ENCODE measurements around the gene SLC1A2.

Gene SLC1A2

DNA sequence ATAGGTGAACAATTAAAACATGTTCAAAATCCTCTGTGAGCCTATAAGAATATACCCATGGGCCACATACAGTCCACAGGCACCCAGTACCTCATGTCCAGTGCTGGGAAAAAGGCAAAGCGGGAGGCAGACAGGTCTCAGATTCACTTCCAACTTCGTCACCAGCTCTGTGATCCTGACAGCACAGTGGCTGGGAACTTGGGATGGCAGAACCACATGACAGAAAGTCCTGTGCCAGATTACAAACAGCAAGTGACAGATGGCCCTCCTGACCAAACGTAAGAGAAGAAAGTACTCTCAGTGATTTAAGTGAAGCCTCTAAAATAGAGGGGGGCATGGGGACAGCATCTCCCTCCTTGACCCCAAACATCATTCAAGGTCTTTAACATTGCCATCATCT lies 5.8 kb downstream of the SLC1A2 start:
- no peak for DNase-seq (ENCODE audit: low spot score)

GRCh38 chr11:35412285-35412684 lies 7.1 kb downstream of the SLC1A2 start:
- DNase-seq (ENCODE audit: low spot score), result no peak

- DNase-seq (ENCODE audit: low spot score), result no peak
Measured at GRCh38 chr11:35407041-35407440, 12.3 kb downstream of the SLC1A2 start.

GRCh38 chr11:35404388-35404775 lies 15.0 kb downstream of the SLC1A2 start:
- DNase-seq (ENCODE audit: low spot score), result no peak

DNA sequence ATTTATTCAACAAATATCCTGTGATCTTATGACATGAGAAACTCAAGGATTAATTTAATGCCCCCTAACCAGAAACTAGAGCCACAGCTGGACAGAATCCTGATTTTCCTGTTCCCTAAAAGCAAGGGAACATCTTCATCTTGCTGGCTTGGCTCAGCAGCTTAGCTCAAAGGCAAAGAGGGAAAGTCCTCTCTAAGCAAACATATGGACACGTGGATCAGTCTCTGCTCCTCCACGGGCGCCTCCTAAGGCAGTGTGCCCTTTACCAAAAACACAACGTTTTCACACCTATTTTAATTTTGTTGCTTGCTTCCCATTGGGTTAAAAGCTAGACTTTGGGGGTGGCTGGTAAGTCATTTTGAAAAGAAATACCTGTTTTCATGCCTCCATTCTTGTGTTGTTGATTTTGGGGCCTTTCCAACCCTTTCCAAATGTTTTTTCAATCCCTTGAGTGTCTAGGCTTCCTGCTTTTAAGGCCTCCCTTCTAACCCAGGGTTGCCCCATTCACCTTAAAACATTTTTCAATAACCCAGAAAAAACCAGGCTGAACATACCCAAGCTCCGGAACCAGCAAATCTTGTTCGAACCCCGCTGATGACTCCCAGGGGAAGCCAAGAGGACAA lies 15.5 kb downstream of the SLC1A2 start:
- no peak for DNase-seq (ENCODE audit: low spot score)

DNA sequence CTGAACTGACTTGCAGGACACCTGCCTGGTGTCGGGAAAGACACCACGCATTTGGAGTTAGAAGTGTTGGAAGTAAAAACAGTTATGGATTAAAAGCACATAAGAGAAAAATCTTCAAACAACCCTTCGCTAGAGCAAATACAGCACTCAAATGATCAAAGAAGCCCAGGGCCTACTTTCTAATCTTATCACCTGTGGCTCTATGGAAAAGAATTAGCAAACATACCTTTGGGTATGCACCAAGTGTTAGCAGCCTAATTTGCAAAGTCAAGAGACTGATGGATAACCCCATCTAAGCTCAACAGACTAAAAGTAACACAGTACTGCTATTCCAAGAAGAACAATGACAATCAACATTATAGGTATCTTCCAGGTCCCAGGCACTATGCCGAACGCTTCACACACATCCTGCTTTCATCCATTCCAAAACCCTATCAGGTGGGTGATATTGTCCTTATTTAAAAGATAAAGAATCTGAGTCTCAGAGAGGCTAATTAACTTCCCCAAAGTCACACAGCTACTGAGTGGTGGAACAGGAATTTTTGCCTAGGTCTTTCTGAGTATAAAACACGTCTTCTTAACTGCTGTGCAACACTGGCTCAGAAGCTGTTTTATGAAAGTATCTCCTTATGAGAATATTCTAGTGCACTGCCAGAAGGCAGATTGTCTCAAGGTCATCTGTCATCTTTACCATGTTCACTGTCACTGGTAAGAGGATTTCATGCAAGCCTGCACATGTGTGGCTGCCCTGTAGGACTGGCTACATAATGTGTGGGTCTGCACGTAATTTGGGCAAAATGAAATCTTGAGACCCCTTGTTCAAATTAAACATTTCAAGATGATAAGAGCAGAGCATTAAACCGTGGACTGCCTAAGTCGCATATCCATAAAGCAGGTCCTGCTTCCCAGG lies 16.4 kb downstream of the SLC1A2 start:
- DNase-seq (ENCODE audit: low spot score), result no peak

DNA sequence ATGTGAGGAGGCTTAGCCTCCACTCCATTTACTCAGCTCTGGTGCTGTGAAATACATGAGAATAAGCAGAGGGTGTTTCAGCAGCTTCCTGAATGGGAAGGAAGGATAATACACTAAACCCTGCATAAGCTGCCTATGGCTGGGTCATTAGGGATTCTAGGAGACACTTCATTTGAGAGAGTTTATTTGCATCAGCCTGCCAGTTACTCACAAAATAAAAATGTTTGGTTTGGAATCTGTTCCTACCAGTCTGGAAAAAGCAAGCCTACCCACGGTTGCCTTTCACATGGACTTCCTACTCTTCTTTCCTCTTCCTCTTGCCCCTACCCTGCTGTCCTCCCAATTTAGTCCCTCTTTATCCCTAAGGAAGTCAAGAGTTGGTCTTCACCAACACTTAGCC lies 20.5 kb downstream of the SLC1A2 start:
- no peak for DNase-seq (ENCODE audit: low spot score)

DNA sequence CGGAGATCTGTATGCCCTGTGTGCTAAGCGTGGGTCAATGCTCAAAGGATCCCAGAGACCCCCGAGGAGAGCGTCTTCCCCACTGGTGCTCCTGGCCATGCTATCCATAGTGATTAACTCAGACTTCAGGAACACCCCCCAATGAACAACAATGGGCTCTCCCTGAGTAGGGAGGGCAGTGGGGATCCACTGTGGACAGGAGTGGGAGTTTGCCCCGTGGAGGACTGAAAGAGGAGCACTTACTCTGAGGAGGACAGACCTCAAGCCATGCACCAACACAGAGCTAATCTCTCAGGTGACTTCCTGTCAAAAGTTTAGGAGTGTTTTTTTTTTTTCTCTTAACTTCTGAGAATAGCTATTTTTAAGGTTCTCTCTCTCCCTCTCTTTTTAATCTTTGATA lies 24.4 kb downstream of the SLC1A2 start:
- no peak for DNase-seq (ENCODE audit: low spot score)

- DNase-seq (ENCODE audit: low spot score), result no peak
Measured at GRCh38 chr11:35393098-35393497, 26.3 kb downstream of the SLC1A2 start.

GRCh38 chr11:35391922-35392688 lies 27.3 kb downstream of the SLC1A2 start:
- DNase-seq (ENCODE audit: low spot score), result peak; percentile 49

GRCh38 chr11:35390737-35391682 lies 28.3 kb downstream of the SLC1A2 start:
- DNase-seq (ENCODE audit: low spot score), result no peak

GRCh38 chr11:35389897-35390465 lies 29.4 kb downstream of the SLC1A2 start:
- DNase-seq (ENCODE audit: low spot score), result no peak

GRCh38 chr11:35389112-35389511 lies 30.2 kb downstream of the SLC1A2 start:
- DNase-seq (ENCODE audit: low spot score), result no peak

DNA sequence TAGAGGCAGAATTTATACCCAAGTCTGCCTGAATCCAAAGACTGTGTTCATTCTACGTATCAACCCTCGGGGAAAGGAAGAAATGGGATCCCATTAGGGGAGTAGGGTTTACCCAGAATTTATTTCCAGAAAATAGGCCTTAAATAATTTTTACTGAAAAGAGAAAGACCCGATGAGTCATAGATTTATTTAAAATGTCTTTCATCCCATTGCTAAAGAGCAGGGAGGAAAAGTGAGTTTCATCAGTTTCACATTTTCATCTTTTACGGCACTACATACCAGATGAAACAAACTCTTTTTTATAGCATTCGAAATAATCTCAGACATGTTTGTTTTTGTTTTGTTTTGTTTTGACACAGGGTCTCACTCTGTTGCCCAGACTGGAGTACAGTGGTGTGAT lies 31.3 kb downstream of the SLC1A2 start:
- DNase-seq (ENCODE audit: low spot score), result no peak

- no peak for DNase-seq (ENCODE audit: low spot score)
Measured at GRCh38 chr11:35387111-35387982, 32.0 kb downstream of the SLC1A2 start.

DNA sequence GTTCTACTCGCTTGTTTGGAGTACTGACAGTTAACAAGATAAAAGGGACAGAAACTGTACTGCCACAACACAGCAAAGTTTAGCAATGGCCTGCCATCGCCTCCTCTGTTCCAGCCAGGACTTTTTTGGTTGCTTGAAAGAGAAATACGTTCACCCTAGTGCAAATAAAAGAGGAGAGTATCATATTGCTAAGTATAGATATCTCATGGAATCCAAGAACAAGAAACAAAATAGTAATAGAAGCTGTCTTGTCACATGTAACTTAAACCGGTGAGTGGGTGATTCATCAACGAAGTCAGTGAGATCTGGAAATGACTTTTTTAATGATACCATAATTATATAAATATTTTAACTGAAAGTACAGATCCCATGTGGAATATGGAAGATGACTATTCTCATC lies 35.4 kb downstream of the SLC1A2 start:
- no peak for DNase-seq (ENCODE audit: low spot score)

DNA sequence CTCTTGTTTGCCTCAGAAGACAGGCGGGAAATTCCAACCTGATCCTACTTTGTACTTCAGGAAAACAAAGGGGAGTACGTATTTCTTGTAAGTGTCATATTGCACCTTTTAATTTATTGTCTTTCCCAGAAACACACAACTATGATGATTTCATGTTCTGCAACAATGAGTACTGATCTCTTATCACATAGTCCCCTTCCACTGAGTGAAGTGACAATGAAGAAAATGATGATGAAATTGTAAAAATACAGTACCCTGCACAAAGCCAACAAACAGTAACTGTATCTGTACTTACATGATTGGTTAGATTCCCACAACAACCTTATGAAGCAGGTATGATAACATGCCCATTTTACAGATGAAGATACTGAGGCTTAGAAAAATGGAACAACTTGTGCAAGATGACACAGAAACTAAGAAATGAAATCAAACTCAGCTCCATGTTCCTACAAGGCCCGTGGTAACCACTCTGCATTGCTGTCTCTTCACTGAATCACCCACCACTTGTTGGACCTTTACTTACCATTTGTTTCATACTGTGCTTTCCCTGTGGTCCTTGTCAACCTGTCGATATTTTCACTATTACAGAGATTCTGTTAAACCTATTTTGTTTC lies 37.5 kb downstream of the SLC1A2 start:
- DNase-seq (ENCODE audit: low spot score), result no peak

GRCh38 chr11:35380603-35381002 lies 38.8 kb downstream of the SLC1A2 start:
- DNase-seq (ENCODE audit: low spot score), result no peak

DNA sequence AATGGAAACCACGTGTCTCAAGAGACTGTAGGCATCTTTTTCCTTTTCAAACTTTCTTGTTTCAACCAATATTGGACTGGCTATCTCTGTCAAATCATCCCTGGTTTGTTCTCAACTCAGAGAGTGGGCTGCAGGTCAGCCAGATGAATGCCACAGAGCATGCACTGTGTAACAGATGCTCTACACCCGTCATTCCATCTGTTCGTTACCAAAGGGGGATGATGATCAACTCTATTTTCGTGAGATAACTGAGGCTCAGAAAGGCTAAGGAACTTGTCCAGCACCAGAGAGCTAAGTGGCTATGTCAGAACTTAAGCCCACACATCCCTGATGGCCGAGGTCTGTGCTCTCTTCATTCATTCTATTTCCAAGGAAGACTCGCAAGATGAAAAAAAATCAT lies 42.1 kb downstream of the SLC1A2 start:
- no peak for DNase-seq (ENCODE audit: low spot score)

GRCh38 chr11:35376613-35377012 lies 42.7 kb downstream of the SLC1A2 start:
- DNase-seq (ENCODE audit: low spot score), result no peak
